ENCODE measurements around the gene VAT1.
A peak's percentile ranks its signal among the peaks of the same experiment; 100 is the strongest.
"Not testable (repeated sequence)": the region's sequence is repeated elsewhere in the genome, so short reads cannot be mapped to it uniquely, and the experiment has no call there.

Gene VAT1

GRCh38 chr17:43006639-43007551, 15.3 kb downstream of the VAT1 start, which contains the start of gene IFI35:
IFI35 (plus strand) TSS chr17:43006784; CDS start chr17:43006948, 164 bp downstream.
- DNase-seq (ENCODE audit: low read depth, low spot score), result peak; percentile 76

GRCh38 chr17:43003542-43004172, 18.5 kb downstream of the VAT1 start:
- no peak for DNase-seq (ENCODE audit: low read depth, low spot score)

GRCh38 chr17:43000894-43001293, 21.3 kb downstream of the VAT1 start:
- DNase-seq (ENCODE audit: low read depth, low spot score), result not testable (repeated sequence)

- DNase-seq (ENCODE audit: low read depth, low spot score), result no peak
Observed at GRCh38 chr17:42999003-42999525, 23.1 kb downstream of the VAT1 start.

GRCh38 chr17:42997984-42998938, 23.9 kb downstream of the VAT1 start, which contains the start of gene RPL27:
RPL27 (plus strand) TSS chr17:42998419; CDS start chr17:42998751, 332 bp downstream.
- DNase-seq (ENCODE audit: low read depth, low spot score), result peak; percentile 94

GRCh38 chr17:42997390-42997983, 24.7 kb downstream of the VAT1 start:
- no peak for DNase-seq (ENCODE audit: low read depth, low spot score)

GRCh38 chr17:42993913-42994312, 28.3 kb downstream of the VAT1 start:
- DNase-seq (ENCODE audit: low read depth, low spot score), result not testable (repeated sequence)

- DNase-seq (ENCODE audit: low read depth, low spot score), result no peak
Observed at GRCh38 chr17:42992872-42993271, 29.3 kb downstream of the VAT1 start.

GRCh38 chr17:42991471-42991870, 30.7 kb downstream of the VAT1 start:
- no peak for DNase-seq (ENCODE audit: low read depth, low spot score)

- no peak for DNase-seq (ENCODE audit: low read depth, low spot score)
Observed at GRCh38 chr17:42989726-42990652, 32.2 kb downstream of the VAT1 start.

GRCh38 chr17:42989141-42989540, 33.0 kb downstream of the VAT1 start:
- no peak for DNase-seq (ENCODE audit: low read depth, low spot score)

- no peak for DNase-seq (ENCODE audit: low read depth, low spot score)
Observed at GRCh38 chr17:42985225-42985624, 37.0 kb downstream of the VAT1 start.

- no peak for DNase-seq (ENCODE audit: low read depth, low spot score)
Observed at GRCh38 chr17:42982266-42982665, 39.9 kb downstream of the VAT1 start.

GRCh38 chr17:42980766-42981397, 41.3 kb downstream of the VAT1 start:
- DNase-seq (ENCODE audit: low read depth, low spot score), result peak; percentile 25

- DNase-seq (ENCODE audit: low read depth, low spot score), result peak; percentile 81
Observed at GRCh38 chr17:42980274-42980765, 41.9 kb downstream of the VAT1 start, which contains the start of gene RUNDC1. RUNDC1 (plus strand) TSS chr17:42980565; CDS start chr17:42980577, 12 bp downstream.

- DNase-seq (ENCODE audit: low read depth, low spot score), result no peak
Observed at GRCh38 chr17:42979511-42980273, 42.5 kb downstream of the VAT1 start, which contains the start of gene PTGES3L. PTGES3L (minus strand) TSS chr17:42980080; CDS start chr17:42980053, 27 bp downstream.

- DNase-seq (ENCODE audit: low read depth, low spot score), result not testable (repeated sequence)
Observed at GRCh38 chr17:42975701-42976100, 46.5 kb downstream of the VAT1 start.

GRCh38 chr17:42975265-42975664, 46.9 kb downstream of the VAT1 start:
- DNase-seq (ENCODE audit: low read depth, low spot score), result no peak
